Inferior parietal cortex (tissue), 1 donor: ENCODE results near the gene TMEM270.

Source experiments
- DNase-seq: peaks from one replicate; pipeline ENCODE4 v3.0.0-alpha.2; 2016; ENCODE audit errors: extremely low spot score

TMEM270 gene

GRCh38 chr7:73907554-73908122 is 46.7 kb downstream of the TMEM270 start:
- DNase-seq: no peak

GRCh38 chr7:73908123-73908611 is 47.2 kb downstream of the TMEM270 start:
- no peak for DNase-seq

GRCh38 chr7:73909051-73909941 is 48.3 kb downstream of the TMEM270 start:
- peak; percentile 6 for DNase-seq

- no peak for DNase-seq
These were observed 49.0 kb downstream of the TMEM270 start for GRCh38 chr7:73909996-73910395.

GRCh38 chr7:73912223-73912622 is 51.3 kb downstream of the TMEM270 start:
- DNase-seq: no peak
